Suppressor macrophage (primary cell): ENCODE measurements around the gene OSTN.

Experiments used
- DNase-seq, 4 experiments: peaks; one replicate each; pipeline ENCODE4 v3.0.0-alpha.2; 2020 to 2022

Gene OSTN

GRCh38 chr3:191314109-191314728 lies 115.2 kb downstream of the OSTN start:
- DNase-seq = no peak
